Neural progenitor cell (in vitro differentiated cells): Measurements from ENCODE around the gene E2F8. TPM values are rescaled to one million over a fixed set of nuclear protein-coding genes. Genes with fewer than 3 reads are reported as not detected.

Experiments used
- DNase-seq: peaks from one replicate; pipeline ENCODE4 v3.0.0-alpha.2; 2016; ENCODE audit warnings: low spot score
- H2AFZ ChIP-seq: fragments of 200-600 bp; sonication (generic); replicated peaks from 2 replicates; pipeline ENCODE4 v1.6.1; 2016; ENCODE audit warnings: antibody characterized with exemption
- H3F3A ChIP-seq: fragments of 200-600 bp; sonication (generic); 2 replicates; pipeline ENCODE4 v1.6.1; 2016; ENCODE audit warnings: antibody characterized with exemption, low read depth
- H3K27ac ChIP-seq: fragments of 200-600 bp; sonication (generic); 2 replicates; pipeline ENCODE4 v1.5.1; 2016; ENCODE audit warnings: mild to moderate bottlenecking
- H3K27me3 ChIP-seq: fragments of 200-600 bp; sonication (generic); 2 replicates; pipeline ENCODE4 v1.6.1; 2016; ENCODE audit warnings: mild to moderate bottlenecking, moderate library complexity
- H3K36me3 ChIP-seq: fragments of 200-600 bp; sonication (generic); 2 replicates; pipeline ENCODE4 v1.5.1; 2016
- H3K4me1 ChIP-seq: fragments of 200-600 bp; sonication (generic); 2 replicates; pipeline ENCODE4 v1.6.1; 2016; ENCODE audit warnings: mixed run types
- H3K4me2 ChIP-seq: fragments of 200-600 bp; sonication (generic); 2 replicates; pipeline ENCODE4 v1.6.1; 2016
- H3K4me3 ChIP-seq: fragments of 200-600 bp; sonication (generic); 2 replicates; pipeline ENCODE4 v1.5.1; 2016
- H3K79me2 ChIP-seq: fragments of 200-600 bp; sonication (generic); 2 replicates; pipeline ENCODE4 v1.6.1; 2016; ENCODE audit warnings: low read depth
- H3K9ac ChIP-seq: fragments of 200-600 bp; sonication (generic); 2 replicates; pipeline ENCODE4 v1.6.1; 2016
- H3K9me3 ChIP-seq: fragments of 200-600 bp; sonication (generic); 2 replicates; pipeline ENCODE4 v1.5.1; 2016; ENCODE audit warnings: low read depth
- H4K20me1 ChIP-seq: fragments of 200-600 bp; sonication (generic); 2 replicates; pipeline ENCODE4 v1.6.1; 2016; ENCODE audit warnings: low read depth
- H3K27ac Mint-ChIP-seq: 3 replicates; pipeline ENCODE4 v1.8.0; 2021; ENCODE audit warnings: mixed read lengths
- H3K27me3 Mint-ChIP-seq: 2 replicates; pipeline ENCODE4 v1.8.0; 2022; ENCODE audit warnings: low read depth, mild to moderate bottlenecking, inconsistent platforms, moderate library complexity, mixed read lengths; ENCODE audit not compliant: insufficient read depth
- H3K36me3 Mint-ChIP-seq: 3 replicates; pipeline ENCODE4 v1.8.0; 2021; ENCODE audit warnings: mixed read lengths
- H3K4me1 Mint-ChIP-seq: 3 replicates; pipeline ENCODE4 v1.8.0; 2021; ENCODE audit warnings: mixed read lengths
- H3K4me3 Mint-ChIP-seq: 3 replicates; pipeline ENCODE4 v1.8.0; 2021; ENCODE audit warnings: mild to moderate bottlenecking, moderate library complexity, mixed read lengths
- H3K9me3 Mint-ChIP-seq: 3 replicates; pipeline ENCODE4 v1.8.0; 2020; ENCODE audit warnings: mixed read lengths
- CTCF ChIP-seq: fragments of 200-600 bp; sonication (generic); IDR thresholded peaks from 2 replicates; pipeline ENCODE4 v1.5.1; 2017; ENCODE audit warnings: antibody characterized with exemption, mild to moderate bottlenecking
- EZH2 ChIP-seq: fragments of 200-600 bp; sonication (generic); IDR thresholded peaks from 2 replicates; pipeline ENCODE4 v1.6.1; 2017; ENCODE audit warnings: antibody characterized with exemption, mild to moderate bottlenecking, moderate library complexity
- EZH2phosphoT487 ChIP-seq: fragments of 200-600 bp; sonication (generic); IDR thresholded peaks from 2 replicates; pipeline ENCODE4 v1.6.1; 2017; ENCODE audit warnings: antibody characterized with exemption
- total RNA-seq: library from RNA; depleted of rRNA; stranded (reverse); fragments of >200 nt; gene quantifications from 2 replicates; pipeline ENCODE4 v1.2.3, GENCODE V29; 2015; ENCODE audit warnings: low replicate concordance

The E2F8 gene
- 4.9 and 5.7 TPM in 2 replicates for total RNA-seq

GRCh38 chr11:19240420-19241259 is at the start of gene E2F8:
TSS of gene E2F8 (minus strand) at chr11:19240945. CDS start at chr11:19240121, 824 bp downstream.
- peak within 1 kb of the TSS; percentile 91 for H3K4me3 Mint-ChIP-seq
- H4K20me1 ChIP-seq, result no peaks in the 10 kb centered on the region
- H3F3A ChIP-seq, result peaks cover 16% of the 10 kb centered on the region
- no peak within 1 kb of the TSS for H3K27ac ChIP-seq
- H3K27me3 Mint-ChIP-seq, result peaks cover 32% of the 10 kb centered on the region
- peak within 1 kb of the TSS; percentile 94 for H2AFZ ChIP-seq
- no peaks in the 10 kb centered on the region for H3K9me3 Mint-ChIP-seq
- H3K4me1 ChIP-seq, result peaks cover 15% of the 10 kb centered on the region
- DNase-seq, result peak; percentile 99
- H3K4me1 Mint-ChIP-seq, result peaks cover 31% of the 10 kb centered on the region
- peaks cover 47% of the 10 kb centered on the region for H3K27me3 ChIP-seq
- peaks cover 5% of the 10 kb centered on the region for H3K79me2 ChIP-seq
- peak within 1 kb of the TSS; percentile 97 for H3K4me2 ChIP-seq
- no peaks in the 10 kb centered on the region for H3K36me3 ChIP-seq
- H3K27ac Mint-ChIP-seq, result peak within 1 kb of the TSS; percentile 64
- H3K4me3 ChIP-seq, result peak within 1 kb of the TSS; percentile 63
- no peak within 1 kb of the TSS for H3K9ac ChIP-seq
- TF ChIP-seq EZH2 (no peak), EZH2phosphoT487 (no peak), CTCF (no peak)
- H3K36me3 Mint-ChIP-seq, result peaks cover 15% of the 10 kb centered on the region
- H3K9me3 ChIP-seq, result no peaks in the 10 kb centered on the region

- no peak overlapping the region for H3K27ac Mint-ChIP-seq
- Histone ChIP-seq H3K36me3 (no peaks in the 10 kb centered on the region), H3K9ac (no peak overlapping the region), H3K27me3 (peaks cover 56% of the 10 kb centered on the region), H3K4me2 (no peak overlapping the region), H3K4me3 (no peak overlapping the region), H2AFZ (no peak overlapping the region), H3K4me1 (no peaks in the 10 kb centered on the region), H3K27ac (no peak overlapping the region), H4K20me1 (no peaks in the 10 kb centered on the region), H3K9me3 (no peaks in the 10 kb centered on the region), H3F3A (no peaks in the 10 kb centered on the region), H3K79me2 (no peaks in the 10 kb centered on the region)
- H3K4me1 Mint-ChIP-seq, result peaks cover 2% of the 10 kb centered on the region
- TF ChIP-seq CTCF (no peak), EZH2phosphoT487 (no peak)
- H3K9me3 Mint-ChIP-seq, result no peaks in the 10 kb centered on the region
- no peak for DNase-seq
- no peak overlapping the region for H3K4me3 Mint-ChIP-seq
- H3K27me3 Mint-ChIP-seq, result peaks cover 46% of the 10 kb centered on the region
- no peaks in the 10 kb centered on the region for H3K36me3 Mint-ChIP-seq
Observed at GRCh38 chr11:19290356-19290755, 49.6 kb upstream of the E2F8 start.

- Histone ChIP-seq H3F3A (no peaks in the 10 kb centered on the region), H3K9ac (no peak overlapping the region), H2AFZ (no peak overlapping the region), H3K36me3 (no peaks in the 10 kb centered on the region), H3K4me3 (no peak overlapping the region), H3K4me2 (no peak overlapping the region), H3K27ac (no peak overlapping the region), H3K79me2 (no peaks in the 10 kb centered on the region), H3K27me3 (peaks cover 35% of the 10 kb centered on the region), H3K4me1 (no peaks in the 10 kb centered on the region), H4K20me1 (no peaks in the 10 kb centered on the region), H3K9me3 (no peaks in the 10 kb centered on the region)
- DNase-seq, result no peak
- TF ChIP-seq CTCF (no peak), EZH2 (no peak), EZH2phosphoT487 (no peak)
- no peak overlapping the region for H3K4me3 Mint-ChIP-seq
- H3K27me3 Mint-ChIP-seq, result peaks cover 36% of the 10 kb centered on the region
- H3K4me1 Mint-ChIP-seq, result peaks cover 14% of the 10 kb centered on the region
- H3K27ac Mint-ChIP-seq, result no peak overlapping the region
- no peaks in the 10 kb centered on the region for H3K9me3 Mint-ChIP-seq
- no peaks in the 10 kb centered on the region for H3K36me3 Mint-ChIP-seq
Observed at GRCh38 chr11:19288256-19288655, 47.5 kb upstream of the E2F8 start.
